HepG2 (cell line): ENCODE data around the gene RAPGEF5. TPM values are rescaled to one million over a fixed set of nuclear protein-coding genes. Genes with fewer than 3 reads are reported as not detected.

Experiments used
- ASH2L ChIP-seq: fragments of 300-600, 200-600 bp; sonication (generic); IDR thresholded peaks from 2 replicates; pipeline ENCODE4 v1.7.0; 2017; ENCODE audit warnings: low read depth, mild to moderate bottlenecking, moderate library complexity, mixed read lengths, low read length; ENCODE audit not compliant: insufficient read length
- RBAK ChIP-seq: sonication (generic); formaldehyde crosslinking; IDR thresholded peaks from 2 replicates; pipeline ENCODE4 v1.5.1; 2020; ENCODE audit warnings: mild to moderate bottlenecking, missing genetic modification reagents
- ZFP90 ChIP-seq: sonication (generic); formaldehyde crosslinking; IDR thresholded peaks from 2 replicates; pipeline ENCODE4 v1.8.0; 2022; ENCODE audit warnings: missing genetic modification reagents, mild to moderate bottlenecking, inconsistent platforms, borderline replicate concordance
- polyA plus RNA-seq, 8 experiments: library from polyadenylated mRNA; depleted of rRNA in 3 of 8; stranded (reverse) in 7 of 8; unstranded in 1 of 8; fragments of >200 nt; fragmentation: Illumina TruSeq in 4 of 8; extraction: Trizol in 4 of 8; gene quantifications; 2 replicates each; pipeline versions ENCODE4 v1.2.1 to v1.2.3, GENCODE V29; 2011 to 2016; ENCODE audit warnings: low read depth in 4 of 8, missing spikeins in 1 of 8, mixed read lengths in 1 of 8; ENCODE audit not compliant: insufficient read depth in 1 of 8
- total RNA-seq, 5 experiments: library from RNA; depleted of rRNA; stranded (reverse); fragments of >200 nt; fragmentation: Illumina TruSeq; extraction: Trizol; gene quantifications; 2 replicates each; pipeline ENCODE4 v1.2.3, GENCODE V29; 2016; ENCODE audit warnings: low read depth in 1 of 5
- TF ChIP-seq, protein P1 (sequence below): sonication (generic); formaldehyde crosslinking; IDR thresholded peaks from 2 replicates; pipeline ENCODE4 v1.9.0; 2022; ENCODE audit warnings: low read depth, missing genetic modification reagents
- TF ChIP-seq, protein P2 (sequence below): sonication (generic); formaldehyde crosslinking; IDR thresholded peaks from one replicate; pipeline ENCODE4 v1.5.1; 2020; ENCODE audit warnings: mild to moderate bottlenecking, missing genetic modification reagents; ENCODE audit errors: not compliant biosample characterization
- TF ChIP-seq, protein P3 (sequence below): sonication (generic); formaldehyde crosslinking; IDR thresholded peaks from 2 replicates; pipeline ENCODE4 v1.8.1; 2023; ENCODE audit warnings: mild to moderate bottlenecking, missing genetic modification reagents, borderline replicate concordance
- TF ChIP-seq, protein P4 (sequence below): sonication (generic); formaldehyde crosslinking; conservative IDR thresholded peaks from 2 replicates; pipeline ENCODE4 v1.4.0; 2020; ENCODE audit warnings: missing genetic modification reagents
- TF ChIP-seq, protein P5 (sequence below): sonication (generic); formaldehyde crosslinking; IDR thresholded peaks from 2 replicates; pipeline ENCODE4 v1.5.0; 2020; ENCODE audit warnings: missing genetic modification reagents
- TF ChIP-seq, protein P6 (sequence below): sonication (generic); formaldehyde crosslinking; IDR thresholded peaks from 2 replicates; pipeline ENCODE4 v1.5.0; 2020; ENCODE audit warnings: mild to moderate bottlenecking, missing genetic modification reagents, moderate library complexity

RAPGEF5 gene
- total and polyA plus RNA-seq, 2 of the 13 experiments (the other 11 are each of a cell fraction or from before 2014, with no cell fraction given): 17.1 to 23.4 TPM

DNA sequence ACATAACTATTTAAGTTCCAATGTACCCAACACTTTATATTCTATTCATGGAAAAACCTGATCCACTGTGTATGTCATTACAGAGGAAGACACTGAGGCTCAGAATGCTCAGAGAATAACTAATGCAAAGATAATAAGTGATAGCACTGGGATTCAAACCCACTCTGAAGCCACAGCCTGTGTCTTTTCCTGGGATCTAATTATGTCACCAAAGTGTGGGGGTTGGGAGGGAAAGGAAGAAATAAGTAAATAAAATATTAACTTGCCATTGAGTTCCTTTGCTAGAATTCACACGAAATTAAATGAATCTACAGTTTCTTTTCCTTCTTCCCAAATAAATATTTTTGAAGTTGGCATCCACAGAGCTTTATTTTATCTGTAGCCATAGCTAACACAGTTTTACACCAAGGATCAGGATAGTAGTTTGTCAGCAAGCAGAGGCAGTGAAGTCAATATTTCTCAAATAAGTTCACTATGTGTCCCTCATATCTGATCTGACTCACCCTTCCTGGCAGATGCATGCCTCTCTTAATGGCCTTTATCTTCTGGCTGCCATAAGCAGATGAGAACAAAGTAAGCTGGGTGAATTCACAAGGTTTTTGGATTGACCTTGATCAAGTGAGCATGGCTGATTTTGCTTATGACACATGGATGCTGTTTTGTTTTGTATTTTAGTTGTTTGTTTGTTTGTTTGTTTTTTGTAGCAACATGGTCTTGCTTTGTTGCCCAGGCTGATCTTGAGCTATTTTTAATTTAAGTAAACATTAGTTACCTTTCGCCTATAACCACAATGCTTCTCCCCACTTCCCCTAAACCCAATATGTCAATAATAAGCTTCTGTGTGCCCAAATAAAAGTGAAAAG, 6.3 kb downstream of the RAPGEF5 start (continued):
- TF ChIP-seq ZFP90 (CRISPR knock-in tag) (peak; percentile 31; the same call in 1 of the 2 replicates), RBAK (CRISPR knock-in tag) (no peak), ASH2L (peak; percentile 51)
- TF ChIP-seq, protein P1, sequence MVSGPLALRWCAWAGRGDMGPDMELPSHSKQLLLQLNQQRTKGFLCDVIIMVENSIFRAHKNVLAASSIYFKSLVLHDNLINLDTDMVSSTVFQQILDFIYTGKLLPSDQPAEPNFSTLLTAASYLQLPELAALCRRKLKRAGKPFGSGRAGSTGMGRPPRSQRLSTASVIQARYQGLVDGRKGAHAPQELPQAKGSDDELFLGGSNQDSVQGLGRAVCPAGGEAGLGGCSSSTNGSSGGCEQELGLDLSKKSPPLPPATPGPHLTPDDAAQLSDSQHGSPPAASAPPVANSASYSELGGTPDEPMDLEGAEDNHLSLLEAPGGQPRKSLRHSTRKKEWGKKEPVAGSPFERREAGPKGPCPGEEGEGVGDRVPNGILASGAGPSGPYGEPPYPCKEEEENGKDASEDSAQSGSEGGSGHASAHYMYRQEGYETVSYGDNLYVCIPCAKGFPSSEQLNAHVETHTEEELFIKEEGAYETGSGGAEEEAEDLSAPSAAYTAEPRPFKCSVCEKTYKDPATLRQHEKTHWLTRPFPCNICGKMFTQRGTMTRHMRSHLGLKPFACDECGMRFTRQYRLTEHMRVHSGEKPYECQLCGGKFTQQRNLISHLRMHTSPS: peak; percentile 14; the same call in 1 of the 2 replicates
- TF ChIP-seq, protein P2, sequence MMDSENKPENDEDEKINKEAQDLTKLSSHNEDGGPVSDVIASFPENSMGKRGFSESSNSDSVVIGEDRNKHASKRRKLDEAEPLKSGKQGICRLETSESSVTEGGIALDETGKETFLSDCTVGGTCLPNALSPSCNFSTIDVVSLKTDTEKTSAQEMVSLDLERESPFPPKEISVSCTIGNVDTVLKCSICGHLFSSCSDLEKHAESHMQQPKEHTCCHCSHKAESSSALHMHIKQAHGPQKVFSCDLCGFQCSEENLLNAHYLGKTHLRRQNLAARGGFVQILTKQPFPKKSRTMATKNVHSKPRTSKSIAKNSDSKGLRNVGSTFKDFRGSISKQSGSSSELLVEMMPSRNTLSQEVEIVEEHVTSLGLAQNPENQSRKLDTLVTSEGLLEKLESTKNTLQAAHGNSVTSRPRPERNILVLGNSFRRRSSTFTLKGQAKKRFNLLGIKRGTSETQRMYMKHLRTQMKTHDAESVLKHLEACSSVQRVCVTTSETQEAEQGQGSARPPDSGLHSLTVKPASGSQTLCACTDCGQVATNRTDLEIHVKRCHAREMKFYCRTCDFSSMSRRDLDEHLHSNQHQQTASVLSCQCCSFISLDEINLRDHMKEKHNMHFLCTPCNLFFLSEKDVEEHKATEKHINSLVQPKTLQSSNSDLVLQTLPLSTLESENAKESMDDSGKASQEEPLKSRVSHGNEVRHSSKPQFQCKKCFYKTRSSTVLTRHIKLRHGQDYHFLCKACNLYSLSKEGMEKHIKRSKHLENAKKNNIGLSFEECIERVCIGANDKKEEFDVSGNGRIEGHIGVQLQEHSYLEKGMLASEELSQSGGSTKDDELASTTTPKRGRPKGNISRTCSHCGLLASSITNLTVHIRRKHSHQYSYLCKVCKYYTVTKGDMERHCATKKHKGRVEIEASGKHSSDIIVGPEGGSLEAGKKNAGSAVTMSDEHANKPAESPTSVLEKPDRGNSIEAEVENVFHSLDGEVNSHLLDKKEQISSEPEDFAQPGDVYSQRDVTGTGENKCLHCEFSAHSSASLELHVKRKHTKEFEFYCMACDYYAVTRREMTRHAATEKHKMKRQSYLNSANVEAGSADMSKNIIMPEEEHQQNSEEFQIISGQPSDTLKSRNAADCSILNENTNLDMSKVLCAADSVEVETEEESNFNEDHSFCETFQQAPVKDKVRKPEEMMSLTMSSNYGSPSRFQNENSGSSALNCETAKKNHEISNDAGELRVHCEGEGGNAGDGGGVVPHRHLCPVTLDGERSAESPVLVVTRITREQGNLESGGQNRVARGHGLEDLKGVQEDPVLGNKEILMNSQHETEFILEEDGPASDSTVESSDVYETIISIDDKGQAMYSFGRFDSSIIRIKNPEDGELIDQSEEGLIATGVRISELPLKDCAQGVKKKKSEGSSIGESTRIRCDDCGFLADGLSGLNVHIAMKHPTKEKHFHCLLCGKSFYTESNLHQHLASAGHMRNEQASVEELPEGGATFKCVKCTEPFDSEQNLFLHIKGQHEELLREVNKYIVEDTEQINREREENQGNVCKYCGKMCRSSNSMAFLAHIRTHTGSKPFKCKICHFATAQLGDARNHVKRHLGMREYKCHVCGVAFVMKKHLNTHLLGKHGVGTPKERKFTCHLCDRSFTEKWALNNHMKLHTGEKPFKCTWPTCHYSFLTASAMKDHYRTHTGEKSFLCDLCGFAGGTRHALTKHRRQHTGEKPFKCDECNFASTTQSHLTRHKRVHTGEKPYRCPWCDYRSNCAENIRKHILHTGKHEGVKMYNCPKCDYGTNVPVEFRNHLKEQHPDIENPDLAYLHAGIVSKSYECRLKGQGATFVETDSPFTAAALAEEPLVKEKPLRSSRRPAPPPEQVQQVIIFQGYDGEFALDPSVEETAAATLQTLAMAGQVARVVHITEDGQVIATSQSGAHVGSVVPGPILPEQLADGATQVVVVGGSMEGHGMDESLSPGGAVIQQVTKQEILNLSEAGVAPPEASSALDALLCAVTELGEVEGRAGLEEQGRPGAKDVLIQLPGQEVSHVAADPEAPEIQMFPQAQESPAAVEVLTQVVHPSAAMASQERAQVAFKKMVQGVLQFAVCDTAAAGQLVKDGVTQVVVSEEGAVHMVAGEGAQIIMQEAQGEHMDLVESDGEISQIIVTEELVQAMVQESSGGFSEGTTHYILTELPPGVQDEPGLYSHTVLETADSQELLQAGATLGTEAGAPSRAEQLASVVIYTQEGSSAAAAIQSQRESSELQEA: no peak
- TF ChIP-seq, protein P3, sequence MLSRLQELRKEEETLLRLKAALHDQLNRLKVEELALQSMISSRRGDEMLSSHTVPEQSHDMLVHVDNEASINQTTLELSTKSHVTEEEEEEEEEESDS (CRISPR knock-in tag): no peak
- TF ChIP-seq, protein P4, sequence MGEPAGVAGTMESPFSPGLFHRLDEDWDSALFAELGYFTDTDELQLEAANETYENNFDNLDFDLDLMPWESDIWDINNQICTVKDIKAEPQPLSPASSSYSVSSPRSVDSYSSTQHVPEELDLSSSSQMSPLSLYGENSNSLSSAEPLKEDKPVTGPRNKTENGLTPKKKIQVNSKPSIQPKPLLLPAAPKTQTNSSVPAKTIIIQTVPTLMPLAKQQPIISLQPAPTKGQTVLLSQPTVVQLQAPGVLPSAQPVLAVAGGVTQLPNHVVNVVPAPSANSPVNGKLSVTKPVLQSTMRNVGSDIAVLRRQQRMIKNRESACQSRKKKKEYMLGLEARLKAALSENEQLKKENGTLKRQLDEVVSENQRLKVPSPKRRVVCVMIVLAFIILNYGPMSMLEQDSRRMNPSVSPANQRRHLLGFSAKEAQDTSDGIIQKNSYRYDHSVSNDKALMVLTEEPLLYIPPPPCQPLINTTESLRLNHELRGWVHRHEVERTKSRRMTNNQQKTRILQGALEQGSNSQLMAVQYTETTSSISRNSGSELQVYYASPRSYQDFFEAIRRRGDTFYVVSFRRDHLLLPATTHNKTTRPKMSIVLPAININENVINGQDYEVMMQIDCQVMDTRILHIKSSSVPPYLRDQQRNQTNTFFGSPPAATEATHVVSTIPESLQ: no peak
- TF ChIP-seq, protein P5, sequence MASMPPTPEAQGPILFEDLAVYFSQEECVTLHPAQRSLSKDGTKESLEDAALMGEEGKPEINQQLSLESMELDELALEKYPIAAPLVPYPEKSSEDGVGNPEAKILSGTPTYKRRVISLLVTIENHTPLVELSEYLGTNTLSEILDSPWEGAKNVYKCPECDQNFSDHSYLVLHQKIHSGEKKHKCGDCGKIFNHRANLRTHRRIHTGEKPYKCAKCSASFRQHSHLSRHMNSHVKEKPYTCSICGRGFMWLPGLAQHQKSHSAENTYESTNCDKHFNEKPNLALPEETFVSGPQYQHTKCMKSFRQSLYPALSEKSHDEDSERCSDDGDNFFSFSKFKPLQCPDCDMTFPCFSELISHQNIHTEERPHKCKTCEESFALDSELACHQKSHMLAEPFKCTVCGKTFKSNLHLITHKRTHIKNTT (CRISPR knock-in tag): no peak
- TF ChIP-seq, protein P6, sequence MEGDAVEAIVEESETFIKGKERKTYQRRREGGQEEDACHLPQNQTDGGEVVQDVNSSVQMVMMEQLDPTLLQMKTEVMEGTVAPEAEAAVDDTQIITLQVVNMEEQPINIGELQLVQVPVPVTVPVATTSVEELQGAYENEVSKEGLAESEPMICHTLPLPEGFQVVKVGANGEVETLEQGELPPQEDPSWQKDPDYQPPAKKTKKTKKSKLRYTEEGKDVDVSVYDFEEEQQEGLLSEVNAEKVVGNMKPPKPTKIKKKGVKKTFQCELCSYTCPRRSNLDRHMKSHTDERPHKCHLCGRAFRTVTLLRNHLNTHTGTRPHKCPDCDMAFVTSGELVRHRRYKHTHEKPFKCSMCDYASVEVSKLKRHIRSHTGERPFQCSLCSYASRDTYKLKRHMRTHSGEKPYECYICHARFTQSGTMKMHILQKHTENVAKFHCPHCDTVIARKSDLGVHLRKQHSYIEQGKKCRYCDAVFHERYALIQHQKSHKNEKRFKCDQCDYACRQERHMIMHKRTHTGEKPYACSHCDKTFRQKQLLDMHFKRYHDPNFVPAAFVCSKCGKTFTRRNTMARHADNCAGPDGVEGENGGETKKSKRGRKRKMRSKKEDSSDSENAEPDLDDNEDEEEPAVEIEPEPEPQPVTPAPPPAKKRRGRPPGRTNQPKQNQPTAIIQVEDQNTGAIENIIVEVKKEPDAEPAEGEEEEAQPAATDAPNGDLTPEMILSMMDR (CRISPR knock-in tag): no peak
